Stimulated activated CD8-positive, alpha-beta memory T cell treated with anti-CD3 and anti-CD28 coated beads, Interleukin-7, amount 100 ng/mL, for 4 hours (primary cell): Measurements from ENCODE around the gene PSMD12.
A peak's percentile ranks its signal among the peaks of the same experiment; 100 is the strongest.
"Not testable (repeated sequence)": the region's sequence is repeated elsewhere in the genome, so short reads cannot be mapped to it uniquely, and the experiment has no call there.

Experiments used
- DNase-seq, 2 donors: peaks; one replicate each; pipeline ENCODE4 v3.0.0-alpha.2; 2020; ENCODE audit warnings: low read depth in 2 of 2

Gene PSMD12

DNA sequence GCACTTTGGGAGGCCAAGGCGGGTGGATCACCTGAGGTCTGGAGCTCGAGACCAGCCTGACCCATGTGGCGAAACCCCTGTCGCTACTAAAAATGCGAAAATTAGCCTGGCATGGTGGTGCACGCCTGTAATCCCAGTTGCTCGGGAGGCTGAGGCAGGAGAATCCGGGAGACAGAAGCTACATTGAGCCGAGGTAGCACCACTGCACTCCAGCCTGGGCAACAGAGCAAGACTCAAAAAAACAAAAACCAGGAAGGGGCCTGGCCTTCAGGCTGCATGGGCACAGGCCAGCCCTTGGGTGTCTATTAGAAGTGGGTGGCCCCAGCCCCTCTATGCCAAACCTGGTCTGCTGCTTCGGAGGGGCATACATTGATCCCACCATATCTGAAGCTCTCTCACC lies 56.0 kb downstream of the PSMD12 start:
- DNase-seq, result no peak

- DNase-seq, result not testable (repeated sequence)
These were observed 60.7 kb downstream of the PSMD12 start for GRCh38 chr17:67305446-67306235.

DNA sequence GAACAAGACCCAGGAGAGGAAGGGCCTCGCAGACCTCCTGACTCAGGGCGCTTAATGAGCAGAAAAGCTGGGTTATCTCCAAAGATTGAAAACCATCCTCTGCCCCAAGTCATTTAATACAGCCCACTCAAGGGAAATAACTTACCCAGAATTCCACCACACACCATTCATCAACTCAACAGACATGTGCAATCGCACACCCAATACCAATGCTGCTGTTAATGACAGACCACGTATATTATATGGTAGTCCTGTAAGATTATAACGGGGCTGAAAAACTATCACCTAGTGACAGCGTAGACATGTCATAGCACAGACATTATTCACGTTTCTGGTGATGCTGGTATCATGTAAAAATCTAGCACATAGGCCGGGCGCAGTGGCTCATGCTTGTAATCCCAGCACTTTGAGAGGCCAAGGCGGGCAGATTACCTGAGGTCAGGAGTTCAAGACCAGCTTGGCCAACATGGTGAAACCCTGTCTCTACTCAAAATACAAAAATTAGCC lies 68.9 kb downstream of the PSMD12 start:
- DNase-seq, result no peak

GRCh38 chr17:67294451-67295199 lies 71.8 kb downstream of the PSMD12 start:
- DNase-seq, result no peak

- DNase-seq, result peak; percentile 35 to 40
These were observed 72.8 kb downstream of the PSMD12 start for GRCh38 chr17:67293251-67294203.

DNA sequence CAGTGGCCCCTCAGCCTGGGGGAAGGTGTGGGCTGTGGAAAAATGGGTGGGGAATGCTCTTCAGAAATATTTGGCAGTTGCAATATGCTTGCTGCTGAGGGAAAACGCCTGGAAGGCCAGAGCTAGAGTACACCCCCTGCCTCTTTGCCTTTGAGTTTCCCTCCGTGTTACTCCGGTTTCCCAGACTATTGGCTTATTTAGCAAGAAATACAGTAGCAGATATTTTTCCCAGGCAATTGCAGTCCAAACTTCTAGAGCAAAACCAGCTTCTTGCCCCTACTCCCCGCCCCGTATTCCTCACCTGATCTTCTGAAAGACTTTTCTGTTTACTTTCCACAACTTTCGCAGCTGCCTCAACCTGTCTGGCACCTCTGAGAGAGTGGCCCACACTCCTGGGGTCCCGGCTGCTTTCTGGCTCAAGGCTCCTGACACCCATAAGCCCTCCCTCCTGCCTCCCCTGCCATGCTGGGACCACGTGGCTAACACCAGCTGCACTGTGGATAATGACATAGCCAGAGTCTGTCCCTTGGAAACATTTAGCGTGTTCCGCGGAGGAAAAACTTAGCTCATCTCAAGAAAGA lies 75.6 kb downstream of the PSMD12 start:
- DNase-seq, result no peak

DNA sequence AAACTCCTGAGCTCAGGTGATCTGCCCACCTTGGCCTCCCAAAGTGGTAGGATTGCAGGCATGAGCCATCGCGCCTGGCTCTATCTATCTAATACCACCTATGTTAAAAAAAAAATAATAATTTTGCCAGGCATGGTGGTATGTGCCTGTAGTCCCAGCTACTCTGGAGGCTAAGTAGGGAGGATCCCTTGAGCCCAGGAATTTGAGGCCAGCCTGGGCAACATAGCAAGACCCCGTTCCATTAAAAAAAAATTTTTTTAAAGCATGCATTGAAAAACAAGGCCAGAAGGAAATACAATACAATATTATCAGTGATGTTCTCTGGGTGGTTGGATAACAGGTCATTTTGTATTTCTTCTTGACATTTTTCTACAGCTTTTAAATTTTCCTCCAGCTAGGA lies 76.1 kb downstream of the PSMD12 start:
- no peak for DNase-seq

- no peak for DNase-seq
These were observed 77.0 kb downstream of the PSMD12 start for GRCh38 chr17:67289181-67289876.
